HFFc6 (cell line): ENCODE measurements around the gene AGER. TPM values are rescaled to one million over a fixed set of nuclear protein-coding genes. Genes with fewer than 3 reads are reported as not detected.
"Not testable (repeated sequence)": the region's sequence is repeated elsewhere in the genome, so short reads cannot be mapped to it uniquely, and the experiment has no call there.

Experiments used
- DNase-seq: peaks from one replicate; pipeline ENCODE4 v3.0.0-alpha.2; 2018
- H3K27ac Mint-ChIP-seq: 2 replicates; pipeline ENCODE4 v1.8.0; 2020; ENCODE audit warnings: mild to moderate bottlenecking, mixed read lengths
- H3K27me3 Mint-ChIP-seq: 2 replicates; pipeline ENCODE4 v1.8.0; 2021; ENCODE audit warnings: mild to moderate bottlenecking, moderate library complexity, mixed read lengths; ENCODE audit not compliant: insufficient read depth
- H3K36me3 Mint-ChIP-seq: 2 replicates; pipeline ENCODE4 v1.8.0; 2021; ENCODE audit warnings: low read depth, mixed read lengths
- H3K4me1 Mint-ChIP-seq: 2 replicates; pipeline ENCODE4 v1.8.0; 2020; ENCODE audit warnings: low read depth, mixed read lengths
- H3K4me3 Mint-ChIP-seq: 2 replicates; pipeline ENCODE4 v1.8.0; 2020; ENCODE audit warnings: mild to moderate bottlenecking, moderate library complexity, mixed read lengths
- H3K9me3 Mint-ChIP-seq: 2 replicates; pipeline ENCODE4 v1.8.0; 2020; ENCODE audit warnings: mild to moderate bottlenecking, mixed read lengths
- total RNA-seq, 6 experiments: library from RNA; stranded (reverse); fragmentation: NEBNext Ultra II Directional; extraction: Animal tissue kit (Norgen Biotek cat#: 25700); gene quantifications; 2 replicates in 1 of 6; 3 replicates in 5 of 6; pipeline ENCODE4 v1.2.3, GENCODE V29; 2021
- TF ChIP-seq, protein P1 (sequence below): fragments of 200-600 bp; sonication (generic); IDR thresholded peaks from 2 replicates; pipeline ENCODE4 v1.5.0; 2021; ENCODE audit warnings: antibody characterized with exemption, mild to moderate bottlenecking

The AGER gene
- total RNA-seq, 6 experiments from 2014 or later = 6.2 to 7.6 (median 6.5) TPM

GRCh38 chr6:32187009-32187709 is 3.1 kb upstream of the AGER start:
- Mint-ChIP-seq H3K9me3 (no peaks in the 10 kb centered on the region), H3K4me3 (peak overlapping the region; percentile 16; the same call in 1 of the 2 replicates), H3K27me3 (peaks cover 4% of the 10 kb centered on the region), H3K36me3 (peaks cover 19% of the 10 kb centered on the region), H3K4me1 (peaks cover 41% of the 10 kb centered on the region), H3K27ac (peak overlapping the region; percentile 89)
- TF ChIP-seq, protein P1, sequence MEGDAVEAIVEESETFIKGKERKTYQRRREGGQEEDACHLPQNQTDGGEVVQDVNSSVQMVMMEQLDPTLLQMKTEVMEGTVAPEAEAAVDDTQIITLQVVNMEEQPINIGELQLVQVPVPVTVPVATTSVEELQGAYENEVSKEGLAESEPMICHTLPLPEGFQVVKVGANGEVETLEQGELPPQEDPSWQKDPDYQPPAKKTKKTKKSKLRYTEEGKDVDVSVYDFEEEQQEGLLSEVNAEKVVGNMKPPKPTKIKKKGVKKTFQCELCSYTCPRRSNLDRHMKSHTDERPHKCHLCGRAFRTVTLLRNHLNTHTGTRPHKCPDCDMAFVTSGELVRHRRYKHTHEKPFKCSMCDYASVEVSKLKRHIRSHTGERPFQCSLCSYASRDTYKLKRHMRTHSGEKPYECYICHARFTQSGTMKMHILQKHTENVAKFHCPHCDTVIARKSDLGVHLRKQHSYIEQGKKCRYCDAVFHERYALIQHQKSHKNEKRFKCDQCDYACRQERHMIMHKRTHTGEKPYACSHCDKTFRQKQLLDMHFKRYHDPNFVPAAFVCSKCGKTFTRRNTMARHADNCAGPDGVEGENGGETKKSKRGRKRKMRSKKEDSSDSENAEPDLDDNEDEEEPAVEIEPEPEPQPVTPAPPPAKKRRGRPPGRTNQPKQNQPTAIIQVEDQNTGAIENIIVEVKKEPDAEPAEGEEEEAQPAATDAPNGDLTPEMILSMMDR = no peak
- no peak for DNase-seq

GRCh38 chr6:32186151-32186840 is 2.2 kb upstream of the AGER start:
- DNase-seq, H3K9me3 Mint-ChIP-seq, H3K27me3 Mint-ChIP-seq: not testable (repeated sequence)
- Mint-ChIP-seq H3K4me3 (peak overlapping the region; percentile 16; the same call in 1 of the 2 replicates), H3K27ac (peak overlapping the region; percentile 89), H3K36me3 (peaks cover 19% of the 10 kb centered on the region), H3K4me1 (peaks cover 39% of the 10 kb centered on the region)

DNA sequence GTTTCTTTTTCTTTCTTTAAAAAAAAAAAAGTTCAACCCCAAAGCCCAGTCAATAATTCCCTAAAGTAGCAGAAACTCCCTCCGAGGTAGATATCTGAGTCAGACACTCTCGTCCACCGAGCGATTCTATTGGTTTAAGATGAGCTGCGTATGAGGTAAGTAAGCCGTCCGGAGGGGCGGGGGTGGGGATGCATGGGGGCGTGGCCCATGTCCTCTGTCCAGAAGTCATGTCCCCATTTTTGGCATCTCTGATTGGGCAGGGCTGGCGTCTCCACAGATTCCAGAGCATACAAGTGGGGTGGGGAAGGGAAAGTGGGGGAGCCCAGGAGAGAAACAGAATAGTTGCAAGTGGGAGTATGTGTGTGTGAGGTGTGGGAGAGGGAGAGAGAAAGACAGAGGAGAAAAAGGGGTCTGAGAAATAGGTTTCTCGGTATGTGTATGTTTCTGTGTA is 1.7 kb upstream of the AGER start:
- H3K4me3 Mint-ChIP-seq = peak overlapping the region; percentile 82
- peaks cover 40% of the 10 kb centered on the region for H3K4me1 Mint-ChIP-seq
- not testable (repeated sequence) for H3K27me3 Mint-ChIP-seq, H3K9me3 Mint-ChIP-seq
- H3K27ac Mint-ChIP-seq = peak overlapping the region; percentile 89
- peaks cover 21% of the 10 kb centered on the region for H3K36me3 Mint-ChIP-seq
- peak; percentile 88 for DNase-seq

DNA sequence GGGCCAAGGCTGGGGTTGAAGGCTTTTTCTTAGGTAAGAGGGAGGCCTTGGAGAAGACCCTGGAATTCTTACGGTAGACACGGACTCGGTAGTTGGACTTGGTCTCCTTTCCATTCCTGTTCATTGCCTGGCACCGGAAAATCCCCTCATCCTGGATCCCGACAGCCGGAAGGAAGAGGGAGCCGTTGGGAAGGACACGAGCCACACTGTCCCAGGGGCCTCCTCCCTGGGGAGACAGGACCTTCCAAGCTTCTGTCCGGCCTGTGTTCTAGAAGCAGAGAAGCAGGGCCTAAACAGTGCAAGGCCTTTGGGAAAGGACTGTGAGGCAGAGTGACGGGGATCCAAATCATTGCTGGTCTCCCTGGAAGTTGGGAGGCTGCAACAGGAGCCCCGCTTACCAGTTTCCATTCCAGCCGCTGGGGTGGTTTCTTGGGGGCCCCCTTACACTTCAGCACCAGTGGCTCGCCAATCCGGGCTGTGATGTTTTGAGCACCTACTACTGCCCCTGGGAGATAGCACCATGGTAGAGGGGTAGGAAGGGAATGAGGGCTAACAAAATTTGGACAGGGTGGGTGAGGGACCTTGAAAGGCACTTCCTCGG is 470 bp downstream of the AGER start:
- Mint-ChIP-seq H3K27ac (peak overlapping the region; percentile 31; the same call in 1 of the 2 replicates), H3K27me3 (peaks cover 4% of the 10 kb centered on the region), H3K4me1 (peaks cover 56% of the 10 kb centered on the region), H3K4me3 (no peak overlapping the region), H3K9me3 (no peaks in the 10 kb centered on the region), H3K36me3 (peaks cover 29% of the 10 kb centered on the region)
- TF ChIP-seq, protein P1 = no peak
- DNase-seq = no peak

- Mint-ChIP-seq H3K27ac (peak overlapping the region; percentile 31; the same call in 1 of the 2 replicates), H3K9me3 (no peaks in the 10 kb centered on the region), H3K27me3 (peaks cover 4% of the 10 kb centered on the region), H3K36me3 (peaks cover 29% of the 10 kb centered on the region), H3K4me3 (no peak overlapping the region), H3K4me1 (peaks cover 52% of the 10 kb centered on the region)
- TF ChIP-seq, protein P1 = no peak
- no peak for DNase-seq
Observed at GRCh38 chr6:32183030-32183429, 1.0 kb downstream of the AGER start.

GRCh38 chr6:32182555-32182981 is 1.5 kb downstream of the AGER start:
- Mint-ChIP-seq H3K9me3 (no peaks in the 10 kb centered on the region), H3K4me3 (no peak overlapping the region), H3K4me1 (peaks cover 49% of the 10 kb centered on the region), H3K27ac (no peak overlapping the region; the same call in 1 of the 2 replicates), H3K27me3 (peaks cover 4% of the 10 kb centered on the region), H3K36me3 (peaks cover 27% of the 10 kb centered on the region)
- TF ChIP-seq, protein P1 = no peak
- DNase-seq = no peak
